Measurements from ENCODE around the gene RPLP1.

The RPLP1 gene

GRCh38 chr15:69412274-69412673 is 40.3 kb upstream of the RPLP1 start:
- DNase-seq (ENCODE audit: low spot score), result no peak
- ChIA-PET POLR2A (ENCODE audit: low non-redundant PET) (no interaction called here), CTCF (interaction anchor here (0.6 to 0.8 kb wide), 3 partner anchors 24 to 460 kb away, joined by 3 read pairs; no protein-coding TSS in a partner anchor)
- TF ChIP-seq, protein P1, sequence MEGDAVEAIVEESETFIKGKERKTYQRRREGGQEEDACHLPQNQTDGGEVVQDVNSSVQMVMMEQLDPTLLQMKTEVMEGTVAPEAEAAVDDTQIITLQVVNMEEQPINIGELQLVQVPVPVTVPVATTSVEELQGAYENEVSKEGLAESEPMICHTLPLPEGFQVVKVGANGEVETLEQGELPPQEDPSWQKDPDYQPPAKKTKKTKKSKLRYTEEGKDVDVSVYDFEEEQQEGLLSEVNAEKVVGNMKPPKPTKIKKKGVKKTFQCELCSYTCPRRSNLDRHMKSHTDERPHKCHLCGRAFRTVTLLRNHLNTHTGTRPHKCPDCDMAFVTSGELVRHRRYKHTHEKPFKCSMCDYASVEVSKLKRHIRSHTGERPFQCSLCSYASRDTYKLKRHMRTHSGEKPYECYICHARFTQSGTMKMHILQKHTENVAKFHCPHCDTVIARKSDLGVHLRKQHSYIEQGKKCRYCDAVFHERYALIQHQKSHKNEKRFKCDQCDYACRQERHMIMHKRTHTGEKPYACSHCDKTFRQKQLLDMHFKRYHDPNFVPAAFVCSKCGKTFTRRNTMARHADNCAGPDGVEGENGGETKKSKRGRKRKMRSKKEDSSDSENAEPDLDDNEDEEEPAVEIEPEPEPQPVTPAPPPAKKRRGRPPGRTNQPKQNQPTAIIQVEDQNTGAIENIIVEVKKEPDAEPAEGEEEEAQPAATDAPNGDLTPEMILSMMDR (conservative IDR thresholded peaks at IDR 0.05; ENCODE audit: low read depth), result no peak
- H3K27ac ChIP-seq, result no peak overlapping the region

DNA sequence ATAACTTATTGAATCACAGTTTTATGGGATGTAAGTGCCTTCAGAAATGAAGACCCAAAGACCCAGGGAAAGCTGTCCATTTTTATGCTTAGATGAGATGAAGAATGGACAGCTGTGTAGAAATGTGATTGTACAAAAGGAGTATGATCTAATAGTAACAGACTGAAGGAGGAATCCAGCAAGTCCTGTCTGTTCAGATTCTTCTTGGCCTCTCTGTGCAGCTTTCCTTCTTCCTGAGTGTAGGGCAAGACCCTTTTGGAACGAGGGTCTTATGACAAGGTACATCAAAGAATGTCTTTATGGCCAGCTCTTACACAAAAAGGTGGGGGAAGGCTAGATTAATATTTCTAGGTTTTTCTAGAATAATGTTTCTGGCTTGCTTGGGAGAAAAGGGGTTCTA is 39.9 kb upstream of the RPLP1 start:
- H3K27ac ChIP-seq, result no peak overlapping the region
- no peak for DNase-seq (ENCODE audit: low spot score)
- ChIA-PET CTCF (interaction anchor here (0.6 to 0.8 kb wide), 3 partner anchors 24 to 460 kb away, joined by 3 read pairs; no protein-coding TSS in a partner anchor), POLR2A (ENCODE audit: low non-redundant PET) (no interaction called here)
- TF ChIP-seq, protein P1 (conservative IDR thresholded peaks at IDR 0.05; ENCODE audit: low read depth), result no peak

DNA sequence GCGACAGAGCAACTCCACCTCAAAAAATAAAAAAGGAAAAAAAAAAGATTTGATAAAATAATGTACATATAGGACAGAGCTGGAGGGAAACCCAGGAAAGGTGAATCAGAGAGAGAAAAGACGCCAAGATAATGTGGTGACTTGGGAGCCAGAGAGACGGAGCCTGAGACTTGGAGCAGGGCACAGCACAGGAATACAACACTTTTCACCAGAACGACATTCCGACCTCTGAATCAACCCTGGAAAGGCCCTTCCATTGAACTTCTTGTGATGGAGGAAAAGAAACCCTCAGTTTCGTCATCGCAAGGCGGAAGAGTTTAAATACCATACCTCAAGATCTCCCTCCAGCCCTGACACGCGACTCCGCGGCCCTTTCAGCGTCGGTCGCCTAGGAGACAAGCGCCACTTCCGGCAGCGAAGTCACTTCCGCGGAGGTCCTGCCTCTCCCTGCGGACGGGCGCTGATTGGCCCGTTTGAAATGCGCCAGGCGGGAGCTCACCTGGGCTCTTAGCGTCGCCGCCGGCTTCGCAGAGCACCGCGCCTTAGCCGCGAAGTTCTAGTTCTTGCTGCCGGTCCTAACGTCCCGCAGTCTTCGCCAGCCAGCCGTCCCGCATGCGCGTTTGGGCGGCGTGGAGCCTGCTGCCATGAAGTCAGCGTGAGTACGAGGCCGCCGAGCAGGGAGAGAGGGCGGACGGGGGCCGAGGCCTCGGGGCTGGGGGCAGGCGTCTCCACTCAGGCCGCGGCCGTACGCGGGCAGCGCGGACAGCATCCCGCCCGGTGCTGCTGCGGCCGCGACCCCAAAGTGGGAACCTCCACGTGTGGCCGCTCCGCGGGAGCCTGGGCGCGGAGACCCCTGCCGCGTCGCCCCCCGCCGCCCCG is 38.6 kb upstream of the RPLP1 start, which contains the start of gene KIF23:
KIF23 (plus strand) TSS at position 528 of the 879 bp plus-strand sequence; CDS start at position 645, 117 bp downstream.
- peak; percentile 99 for DNase-seq (ENCODE audit: low spot score)
- CTCF ChIA-PET, result interaction anchor here (0.6 to 0.7 kb wide), 3 partner anchors 9 to 212 kb away, joined by 3 read pairs; no protein-coding TSS in a partner anchor
- TF ChIP-seq, protein P1 (conservative IDR thresholded peaks at IDR 0.05; ENCODE audit: low read depth), result no peak
- peak within 1 kb of the TSS; percentile 95 for H3K27ac ChIP-seq
- POLR2A ChIA-PET (ENCODE audit: low non-redundant PET), result interaction anchor here (0.6 to 1.4 kb wide), 2 partner anchors 38 to 339 kb away, joined by 3 to 5 read pairs; partner anchors contain the start of gene RPLP1

DNA sequence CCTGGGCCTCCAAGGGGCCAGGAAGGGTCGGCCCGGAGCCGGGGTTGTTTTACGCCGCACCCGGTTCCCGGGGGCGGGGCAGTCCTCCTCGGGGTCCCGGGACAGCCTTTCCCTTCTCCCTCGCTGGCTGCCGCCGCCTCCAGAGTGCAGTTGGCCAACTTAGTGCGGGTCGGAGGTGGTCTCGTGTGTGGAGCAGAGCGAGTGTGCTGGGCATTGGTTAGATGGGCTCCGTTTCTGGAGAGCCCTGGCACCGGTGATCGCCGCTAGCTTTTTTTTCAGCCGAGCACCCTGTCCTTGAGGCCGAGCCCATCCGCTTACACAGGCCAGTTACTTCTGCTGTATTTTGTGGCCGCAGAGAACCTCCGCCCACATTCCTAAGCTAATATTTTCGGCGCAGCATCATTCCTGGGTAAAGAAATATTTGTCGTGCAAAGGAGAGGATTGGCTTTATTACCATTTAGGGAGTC is 37.9 kb upstream of the RPLP1 start:
- peak; percentile 86 for DNase-seq (ENCODE audit: low spot score)
- peak overlapping the region; percentile 95 for H3K27ac ChIP-seq
- ChIA-PET POLR2A (ENCODE audit: low non-redundant PET) (interaction anchor here (1.4 kb wide), 1 partner anchor 38 kb away, joined by 5 read pairs; the partner anchor contains the start of gene RPLP1), CTCF (interaction anchor here (0.6 to 0.7 kb wide), 3 partner anchors 10 to 213 kb away, joined by 3 to 5 read pairs (median 3); no protein-coding TSS in a partner anchor)
- TF ChIP-seq, protein P1 (conservative IDR thresholded peaks at IDR 0.05; ENCODE audit: low read depth), result no peak

DNA sequence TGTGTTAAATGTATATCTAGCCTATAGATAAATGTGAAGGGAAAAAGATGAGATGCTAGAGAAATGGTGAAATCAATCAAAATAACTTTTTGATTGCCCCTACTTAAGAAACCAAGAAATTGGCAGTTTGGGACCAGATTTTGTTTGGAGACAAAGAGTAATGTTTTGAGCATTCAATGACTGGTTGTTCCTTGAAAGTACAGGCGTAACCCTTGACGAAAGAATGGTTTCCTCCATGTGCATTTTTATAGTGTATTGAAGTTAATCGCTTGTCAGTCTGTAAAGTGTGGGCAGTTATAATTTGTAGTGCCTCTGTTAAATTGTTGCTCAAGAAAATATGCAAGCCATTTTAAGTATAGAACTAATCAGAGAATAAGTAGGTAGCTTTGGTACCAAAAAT is 37.2 kb upstream of the RPLP1 start:
- ChIA-PET POLR2A (ENCODE audit: low non-redundant PET) (no interaction called here), CTCF (interaction anchor here (0.6 kb wide), 2 partner anchors 16 to 725 kb away, joined by 5 read pairs; no protein-coding TSS in a partner anchor)
- TF ChIP-seq, protein P1 (conservative IDR thresholded peaks at IDR 0.05; ENCODE audit: low read depth), result no peak
- no peak for DNase-seq (ENCODE audit: low spot score)
- H3K27ac ChIP-seq, result no peak overlapping the region

DNA sequence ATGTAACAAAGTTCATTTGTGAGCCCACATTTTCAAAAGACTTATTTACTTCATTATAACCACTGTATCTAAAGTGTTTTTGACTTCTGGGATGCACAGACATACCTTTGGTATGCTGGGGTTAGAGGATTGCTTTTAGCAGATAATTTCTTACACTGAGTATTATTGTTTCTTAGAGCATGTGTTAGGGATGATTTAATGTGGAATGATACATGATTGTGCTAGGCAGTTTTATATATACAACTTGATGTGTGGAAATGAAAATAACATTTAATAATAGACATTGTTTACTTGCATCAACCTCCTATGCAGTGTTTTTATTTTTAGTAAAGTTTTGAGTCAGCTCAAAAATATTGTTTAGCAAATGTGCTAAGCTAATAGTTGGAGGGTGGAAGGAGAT is 35.0 kb upstream of the RPLP1 start:
- CTCF ChIA-PET, result no interaction called here
- H3K27ac ChIP-seq, result no peak overlapping the region
- TF ChIP-seq, protein P1 (conservative IDR thresholded peaks at IDR 0.05; ENCODE audit: low read depth), result no peak
- no peak for DNase-seq (ENCODE audit: low spot score)
- POLR2A ChIA-PET (ENCODE audit: low non-redundant PET), result no interaction called here

Measured in RWPE1 (cell line).